ENCODE measurements around the gene ATOSA.
A peak's percentile ranks its signal among the peaks of the same experiment; 100 is the strongest.

The ATOSA gene

GRCh38 chr15:52681441-52681840 lies 2.3 kb upstream of the ATOSA start:
- DNase-seq: no peak

GRCh38 chr15:52680761-52681160 lies 1.6 kb upstream of the ATOSA start:
- no peak for DNase-seq

- no peak for DNase-seq
Observed at GRCh38 chr15:52680041-52680391, 828 bp upstream of the ATOSA start.

- peak; percentile 0 for DNase-seq
Observed at GRCh38 chr15:52678468-52679231, 538 bp downstream of the ATOSA start.

- no peak for DNase-seq
Observed at GRCh38 chr15:52677593-52678467, 1.4 kb downstream of the ATOSA start.

GRCh38 chr15:52674831-52675230 lies 4.4 kb downstream of the ATOSA start:
- DNase-seq: no peak

- DNase-seq: no peak
Observed at GRCh38 chr15:52673734-52674133, 5.5 kb downstream of the ATOSA start.

GRCh38 chr15:52673312-52673711 lies 5.9 kb downstream of the ATOSA start:
- no peak for DNase-seq

GRCh38 chr15:52672661-52673060 lies 6.5 kb downstream of the ATOSA start:
- no peak for DNase-seq

GRCh38 chr15:52670087-52670486 lies 9.1 kb downstream of the ATOSA start:
- DNase-seq: no peak

- DNase-seq: no peak
Observed at GRCh38 chr15:52668133-52668532, 11.1 kb downstream of the ATOSA start.

- no peak for DNase-seq
Observed at GRCh38 chr15:52667597-52667996, 11.6 kb downstream of the ATOSA start.

GRCh38 chr15:52663536-52664294 lies 15.5 kb downstream of the ATOSA start:
- no peak for DNase-seq

- no peak for DNase-seq
Observed at GRCh38 chr15:52661909-52662308, 17.3 kb downstream of the ATOSA start.

- no peak for DNase-seq
Observed at GRCh38 chr15:52660192-52660591, 19.0 kb downstream of the ATOSA start.

- DNase-seq: no peak
Observed at GRCh38 chr15:52658955-52659354, 20.2 kb downstream of the ATOSA start.

GRCh38 chr15:52657338-52657737 lies 21.9 kb downstream of the ATOSA start:
- no peak for DNase-seq

GRCh38 chr15:52656412-52656811 lies 22.8 kb downstream of the ATOSA start:
- no peak for DNase-seq

GRCh38 chr15:52653431-52653964 lies 25.7 kb downstream of the ATOSA start:
- DNase-seq: no peak

- DNase-seq: no peak
Observed at GRCh38 chr15:52652984-52653383, 26.2 kb downstream of the ATOSA start.

- DNase-seq: no peak
Observed at GRCh38 chr15:52652286-52652685, 26.9 kb downstream of the ATOSA start.

- DNase-seq: no peak
Observed at GRCh38 chr15:52651868-52652267, 27.3 kb downstream of the ATOSA start.

- DNase-seq: no peak
Observed at GRCh38 chr15:52651114-52651513, 28.1 kb downstream of the ATOSA start.

Measured in NCI-H187 treated with DMSO at 0.1 percent for 48 hours (cell line).